Measurements from ENCODE around the gene CRYBG2. TPM values are rescaled to one million over a fixed set of nuclear protein-coding genes. Genes with fewer than 3 reads are reported as not detected.

Gene CRYBG2
- total and polyA plus RNA-seq, 2 of the 8 experiments (the other 6 are each of a cell fraction or from before 2014, with no cell fraction given), result 14.2 to 17.0 TPM

DNA sequence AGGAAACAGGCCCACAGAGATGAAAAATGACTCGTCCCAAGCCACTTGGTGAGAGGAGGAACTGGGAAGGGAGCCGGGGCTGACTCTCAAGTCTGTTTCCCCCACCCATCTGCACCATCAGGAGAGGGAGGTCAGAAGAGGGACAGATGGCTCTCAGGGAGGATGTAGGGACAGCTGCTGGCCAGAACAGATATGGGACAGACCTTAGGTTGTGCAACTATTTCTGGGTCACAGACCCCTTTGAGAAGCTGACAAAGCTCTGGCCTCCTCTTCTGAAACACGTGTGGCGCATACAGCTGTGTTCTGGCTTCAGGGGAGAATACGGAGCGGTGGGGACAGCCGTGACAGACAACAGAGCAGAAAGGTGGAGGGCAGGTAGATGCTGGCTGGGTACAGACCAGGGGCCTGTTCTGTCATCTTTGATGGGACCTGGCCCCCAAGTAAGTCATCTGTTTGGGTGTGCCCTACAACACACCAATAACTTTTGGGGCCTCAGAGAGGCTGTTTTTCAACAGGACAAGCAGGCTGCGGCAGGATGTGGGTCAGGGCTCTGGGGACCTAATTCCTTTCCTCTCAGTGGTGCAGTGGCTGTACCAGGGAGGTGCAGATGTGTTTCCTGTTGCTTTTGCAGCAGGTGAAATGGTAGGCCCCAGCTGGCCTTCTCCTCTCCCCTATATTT, 66.8 kb downstream of the CRYBG2 start (continued):
- TF ChIP-seq SIRT6 (IDR thresholded peaks at IDR 0.05; ENCODE audit: low read length), result no peak
